Measurements from ENCODE around the gene CSTPP1. TPM values are rescaled to one million over a fixed set of nuclear protein-coding genes. Genes with fewer than 3 reads are reported as not detected.

The CSTPP1 gene
- total and polyA plus RNA-seq, 2 donors (not counting 1 experiment from before 2014, with no cell fraction given) = 15.5 to 34.1 TPM

- no peak for DNase-seq (ENCODE audit: low read depth in 2 of 2)
- no peaks in the 10 kb centered on the region for H3K4me1 ChIP-seq (ENCODE audit: control insufficient read depth, extremely low read depth, insufficient read depth, low read length)
- H3K9ac ChIP-seq (ENCODE audit: insufficient read depth, low read length) = no peak overlapping the region
- H3K36me3 ChIP-seq (ENCODE audit: control insufficient read depth, insufficient read depth, low read length) = no peaks in the 10 kb centered on the region
- H3K79me2 ChIP-seq (ENCODE audit: control insufficient read depth, insufficient read depth, low read length) = no peaks in the 10 kb centered on the region
- no peaks in the 10 kb centered on the region for H3K9me3 ChIP-seq (ENCODE audit: control insufficient read depth, insufficient read depth, low read depth, low read length)
- H3K4me3 ChIP-seq (replicated peaks in 1 of 4; ENCODE audit: control extremely low read depth in 1 of 4, insufficient read depth in 1 of 4, low read depth in 3 of 4, low read length in 4 of 4) = no peak overlapping the region
- no peak overlapping the region for H3K4me2 ChIP-seq (ENCODE audit: extremely low read depth, insufficient read depth, low read length)
- no peaks in the 10 kb centered on the region for H3K27me3 ChIP-seq (ENCODE audit: control insufficient read depth, insufficient read depth, low read length)
- no peaks in the 10 kb centered on the region for H4K20me1 ChIP-seq (ENCODE audit: control insufficient read depth, extremely low read depth, insufficient read depth, low read length)
- no peak overlapping the region for H3K27ac ChIP-seq (ENCODE audit: insufficient read depth, low read length)
- H2AFZ ChIP-seq (ENCODE audit: low read length) = no peak overlapping the region
- TF ChIP-seq CTCF (conservative IDR thresholded peaks at IDR 0.05 in 1 of 2, IDR thresholded peaks at IDR 0.05 in 1 of 2; ENCODE audit: low read depth in 1 of 2, low read length in 2 of 2) (no peak), EZH2 (IDR thresholded peaks at IDR 0.05; ENCODE audit: low read length, missing control alignments) (no peak)
Observed at GRCh38 chr11:46892838-46893237, 43.7 kb upstream of the CSTPP1 start.

GRCh38 chr11:46894506-46894905 lies 42.1 kb upstream of the CSTPP1 start:
- Histone ChIP-seq H3K4me1 (ENCODE audit: control insufficient read depth, extremely low read depth, insufficient read depth, low read length) (no peaks in the 10 kb centered on the region), H3K36me3 (ENCODE audit: control insufficient read depth, insufficient read depth, low read length) (no peaks in the 10 kb centered on the region), H4K20me1 (ENCODE audit: control insufficient read depth, extremely low read depth, insufficient read depth, low read length) (no peaks in the 10 kb centered on the region), H3K4me3 (replicated peaks in 1 of 4; ENCODE audit: control extremely low read depth in 1 of 4, insufficient read depth in 1 of 4, low read depth in 3 of 4, low read length in 4 of 4) (no peak overlapping the region), H3K27me3 (ENCODE audit: control insufficient read depth, insufficient read depth, low read length) (no peaks in the 10 kb centered on the region), H3K27ac (ENCODE audit: insufficient read depth, low read length) (no peak overlapping the region), H3K4me2 (ENCODE audit: extremely low read depth, insufficient read depth, low read length) (no peak overlapping the region), H3K79me2 (ENCODE audit: control insufficient read depth, insufficient read depth, low read length) (no peaks in the 10 kb centered on the region), H2AFZ (ENCODE audit: low read length) (no peak overlapping the region), H3K9ac (ENCODE audit: insufficient read depth, low read length) (no peak overlapping the region), H3K9me3 (ENCODE audit: control insufficient read depth, insufficient read depth, low read depth, low read length) (no peaks in the 10 kb centered on the region)
- TF ChIP-seq CTCF (conservative IDR thresholded peaks at IDR 0.05 in 1 of 2, IDR thresholded peaks at IDR 0.05 in 1 of 2; ENCODE audit: low read depth in 1 of 2, low read length in 2 of 2) (no peak), EZH2 (IDR thresholded peaks at IDR 0.05; ENCODE audit: low read length, missing control alignments) (no peak)
- no peak for DNase-seq (ENCODE audit: low read depth in 2 of 2)

- H3K4me3 ChIP-seq (replicated peaks in 1 of 4; ENCODE audit: control extremely low read depth in 1 of 4, insufficient read depth in 1 of 4, low read depth in 3 of 4, low read length in 4 of 4) = no peak overlapping the region
- no peaks in the 10 kb centered on the region for H3K36me3 ChIP-seq (ENCODE audit: control insufficient read depth, insufficient read depth, low read length)
- no peaks in the 10 kb centered on the region for H4K20me1 ChIP-seq (ENCODE audit: control insufficient read depth, extremely low read depth, insufficient read depth, low read length)
- H3K9ac ChIP-seq (ENCODE audit: insufficient read depth, low read length) = no peak overlapping the region
- DNase-seq (ENCODE audit: low read depth in 2 of 2) = no peak
- H3K27me3 ChIP-seq (ENCODE audit: control insufficient read depth, insufficient read depth, low read length) = no peaks in the 10 kb centered on the region
- TF ChIP-seq CTCF (conservative IDR thresholded peaks at IDR 0.05 in 1 of 2, IDR thresholded peaks at IDR 0.05 in 1 of 2; ENCODE audit: low read depth in 1 of 2, low read length in 2 of 2) (no peak), EZH2 (IDR thresholded peaks at IDR 0.05; ENCODE audit: low read length, missing control alignments) (no peak)
- no peak overlapping the region for H3K27ac ChIP-seq (ENCODE audit: insufficient read depth, low read length)
- H3K4me1 ChIP-seq (ENCODE audit: control insufficient read depth, extremely low read depth, insufficient read depth, low read length) = no peaks in the 10 kb centered on the region
- H2AFZ ChIP-seq (ENCODE audit: low read length) = no peak overlapping the region
- H3K9me3 ChIP-seq (ENCODE audit: control insufficient read depth, insufficient read depth, low read depth, low read length) = no peaks in the 10 kb centered on the region
- H3K79me2 ChIP-seq (ENCODE audit: control insufficient read depth, insufficient read depth, low read length) = no peaks in the 10 kb centered on the region
- no peak overlapping the region for H3K4me2 ChIP-seq (ENCODE audit: extremely low read depth, insufficient read depth, low read length)
Observed at GRCh38 chr11:46894961-46895360, 41.6 kb upstream of the CSTPP1 start.
